Stimulated activated CD4-positive, alpha-beta T cell treated with anti-CD3 and anti-CD28 coated beads, Interleukin-1b, Interleukin-23, amount 100 ng/mL, for 48 hours (primary cell): ENCODE measurements around the gene SLC27A5.
"Not testable (repeated sequence)": the region's sequence is repeated elsewhere in the genome, so short reads cannot be mapped to it uniquely, and the experiment has no call there.

ENCODE experiments used
- DNase-seq: peaks from one replicate; pipeline ENCODE4 v3.0.0-alpha.2; 2020

Gene SLC27A5

DNA sequence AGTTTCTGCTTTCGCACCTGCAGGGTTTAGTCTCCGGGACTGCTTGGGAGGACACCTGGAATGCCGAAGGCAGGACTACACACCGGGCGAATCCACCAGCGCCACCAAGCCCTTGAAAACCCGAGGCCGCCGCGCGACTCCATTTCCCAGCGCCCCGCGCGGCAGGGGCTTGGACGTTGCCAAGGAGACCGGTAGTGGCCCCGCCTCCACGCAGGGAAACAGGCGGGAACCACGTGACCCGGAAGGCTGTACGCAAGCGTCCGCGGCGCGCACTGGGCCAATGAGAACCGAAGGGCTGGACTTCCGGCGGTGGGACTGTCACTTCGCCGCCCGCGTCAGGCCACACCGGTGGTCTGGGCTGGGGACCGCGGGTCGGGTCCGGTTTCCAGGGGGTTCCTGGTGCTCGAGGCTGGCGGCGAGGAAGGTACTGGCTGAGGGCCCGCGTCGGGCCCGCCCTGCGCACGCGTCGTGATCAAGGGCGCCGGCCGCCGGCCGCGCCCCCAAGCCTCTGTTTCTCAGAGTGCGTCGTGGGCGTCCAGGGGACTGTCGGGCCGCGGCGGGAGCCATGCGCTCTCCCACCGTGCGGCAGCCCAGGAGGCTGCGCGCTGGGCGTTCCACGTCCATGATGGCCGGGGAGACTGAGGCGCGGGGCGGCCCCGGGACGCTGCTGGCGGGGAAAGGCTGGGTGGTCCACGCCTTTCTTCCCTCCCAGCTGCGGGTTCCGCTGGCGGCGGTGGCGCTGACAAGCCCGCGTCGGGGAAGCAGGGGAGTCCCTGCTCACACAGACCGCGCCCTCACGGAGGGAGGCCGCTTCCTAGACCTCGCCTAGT, 44.8 kb downstream of the SLC27A5 start, which contains the start of gene ZNF324:
TSS of gene ZNF324 (plus strand) at position 321 of the 830 bp plus-strand sequence. CDS start 2,106 bp downstream, outside the sequence.
- DNase-seq = peak; percentile 97

DNA sequence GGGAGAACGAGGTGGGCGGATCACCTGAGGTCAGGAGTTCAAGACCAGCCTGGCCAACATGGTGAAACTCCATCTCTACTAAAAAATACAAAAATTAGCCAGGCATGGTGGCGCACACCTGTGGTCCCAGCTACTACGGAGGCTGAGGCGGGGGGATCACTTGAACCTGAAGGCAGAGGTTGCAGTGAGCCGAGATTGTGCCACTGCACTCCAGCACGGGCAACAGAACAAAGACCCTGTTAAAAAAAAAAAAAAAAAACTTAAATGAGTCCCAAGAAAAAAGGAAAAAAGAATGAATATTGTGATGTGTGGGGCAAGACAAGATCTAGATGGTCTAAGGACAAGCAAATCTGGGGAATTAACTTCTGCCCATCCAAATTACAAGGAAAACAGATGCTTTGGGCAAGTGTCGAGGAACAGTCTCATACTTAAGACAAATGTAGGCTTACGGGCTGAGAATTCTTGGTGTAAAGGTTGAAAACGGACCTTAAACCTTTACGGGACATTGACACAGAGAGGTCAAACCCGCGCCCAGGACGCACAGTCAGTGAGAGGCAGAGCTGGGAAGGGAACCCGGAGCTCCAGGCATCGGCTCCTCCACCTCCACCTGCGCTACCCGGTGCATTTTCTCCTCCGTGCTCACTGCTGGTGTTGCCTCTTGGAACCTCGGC, 45.6 kb downstream of the SLC27A5 start:
- DNase-seq = no peak

DNA sequence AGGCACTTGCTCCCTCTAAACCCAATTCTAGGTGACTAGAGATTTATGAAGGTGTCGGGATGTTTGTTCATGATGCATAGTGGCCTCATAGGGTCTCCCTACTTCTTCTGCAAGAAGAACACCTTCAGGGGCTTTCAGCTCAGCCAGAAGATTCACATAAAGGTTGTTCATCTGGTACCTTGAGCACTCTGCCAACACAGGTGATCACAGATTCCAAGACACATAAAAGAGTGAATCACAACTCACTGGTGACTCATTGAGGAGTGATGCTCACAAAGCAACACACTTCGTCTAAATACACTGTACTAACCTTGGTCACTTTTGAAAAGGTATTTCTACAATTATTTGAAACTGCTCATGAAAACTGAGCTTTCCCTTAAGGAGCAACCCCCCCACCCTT, 51.8 kb downstream of the SLC27A5 start:
- DNase-seq = no peak

DNA sequence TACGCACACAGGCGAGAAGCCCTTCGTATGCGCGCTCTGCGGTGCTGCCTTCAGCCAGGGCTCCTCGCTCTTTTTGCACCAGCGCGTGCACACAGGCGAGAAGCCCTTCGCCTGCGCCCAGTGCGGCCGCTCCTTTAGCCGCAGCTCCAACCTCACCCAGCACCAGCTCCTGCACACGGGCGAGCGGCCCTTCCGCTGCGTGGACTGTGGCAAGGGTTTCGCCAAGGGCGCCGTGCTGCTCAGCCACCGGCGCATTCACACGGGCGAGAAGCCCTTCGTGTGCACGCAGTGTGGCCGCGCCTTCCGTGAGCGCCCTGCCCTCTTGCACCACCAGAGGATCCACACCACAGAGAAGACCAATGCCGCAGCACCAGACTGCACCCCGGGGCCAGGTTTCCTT, 55.7 kb downstream of the SLC27A5 start:
- DNase-seq = no peak

DNA sequence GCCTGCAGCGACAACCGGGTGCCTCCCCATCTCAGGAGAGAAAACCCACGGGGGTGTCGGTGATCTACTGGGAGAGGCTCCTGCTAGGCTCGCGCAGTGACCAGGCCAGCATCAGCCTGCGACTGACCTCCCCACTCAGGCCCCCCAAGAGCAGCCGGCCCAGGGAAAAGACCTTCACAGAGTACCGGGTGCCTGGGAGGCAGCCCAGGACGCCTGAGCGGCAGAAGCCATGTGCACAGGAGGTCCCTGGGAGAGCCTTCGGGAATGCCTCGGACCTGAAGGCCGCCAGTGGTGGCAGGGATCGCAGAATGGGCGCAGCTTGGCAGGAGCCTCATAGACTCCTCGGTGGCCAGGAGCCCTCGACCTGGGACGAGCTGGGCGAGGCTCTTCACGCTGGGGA, 56.5 kb downstream of the SLC27A5 start:
- no peak for DNase-seq

DNA sequence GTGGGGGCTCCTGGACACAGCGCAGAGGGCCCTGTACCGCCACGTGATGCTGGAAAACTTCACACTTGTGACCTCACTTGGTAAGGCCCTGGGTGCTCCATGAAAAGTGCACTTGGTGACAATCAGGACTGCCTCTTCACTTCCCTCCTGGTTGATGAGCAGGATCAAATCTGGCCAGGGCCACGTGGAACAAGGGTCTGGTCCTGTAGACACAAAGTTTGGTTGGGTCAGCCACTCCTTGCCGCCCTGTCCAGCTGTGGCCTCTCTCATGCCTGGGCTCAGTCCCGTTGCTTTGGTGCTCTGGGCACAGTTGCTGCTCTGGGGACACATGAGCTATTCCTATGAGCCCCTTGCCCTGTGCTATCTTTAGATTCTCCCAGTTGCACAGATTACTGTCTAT, 58.0 kb downstream of the SLC27A5 start:
- no peak for DNase-seq

DNA sequence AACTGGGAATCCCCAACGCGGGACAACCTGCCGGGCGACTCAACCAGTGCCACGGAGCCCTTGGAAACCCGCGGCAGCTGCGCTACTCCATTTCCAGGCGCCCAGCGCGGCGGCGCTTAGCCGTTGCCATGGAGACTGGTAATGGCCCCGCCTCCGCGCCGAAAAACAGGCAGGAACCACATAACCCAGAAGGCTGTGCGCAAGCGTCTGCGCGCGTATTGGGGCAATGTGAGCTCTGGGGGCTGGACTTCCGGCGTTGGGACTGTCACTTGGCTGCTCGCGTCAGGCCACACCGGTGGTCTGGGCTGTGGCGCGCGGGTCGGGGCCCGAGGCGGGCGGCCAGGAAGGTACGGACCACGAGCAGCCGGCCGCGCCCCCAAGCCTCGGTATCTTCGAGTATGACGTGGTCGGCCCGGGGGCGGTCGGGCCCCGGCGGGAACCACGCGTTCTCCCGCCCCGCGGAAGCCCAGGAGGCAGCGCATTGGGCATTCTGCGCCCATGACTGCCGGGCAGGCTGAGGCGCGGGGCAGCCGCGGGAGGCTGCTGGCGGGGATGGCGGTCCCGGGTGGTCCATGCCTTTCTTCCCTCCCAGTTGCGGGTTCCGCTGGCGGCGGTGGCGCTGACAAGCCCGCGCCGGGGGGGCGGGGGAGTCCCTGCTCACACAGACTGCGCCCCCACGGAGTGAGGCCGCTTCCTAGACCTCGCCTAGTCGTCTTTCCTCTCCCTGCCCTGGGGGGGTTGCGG, 60.3 kb downstream of the SLC27A5 start, which contains the start of gene ZNF324B:
TSS of gene ZNF324B (plus strand) at position 265 of the 744 bp plus-strand sequence. CDS start 2,080 bp downstream, outside the sequence.
- DNase-seq = peak; percentile 95

DNA sequence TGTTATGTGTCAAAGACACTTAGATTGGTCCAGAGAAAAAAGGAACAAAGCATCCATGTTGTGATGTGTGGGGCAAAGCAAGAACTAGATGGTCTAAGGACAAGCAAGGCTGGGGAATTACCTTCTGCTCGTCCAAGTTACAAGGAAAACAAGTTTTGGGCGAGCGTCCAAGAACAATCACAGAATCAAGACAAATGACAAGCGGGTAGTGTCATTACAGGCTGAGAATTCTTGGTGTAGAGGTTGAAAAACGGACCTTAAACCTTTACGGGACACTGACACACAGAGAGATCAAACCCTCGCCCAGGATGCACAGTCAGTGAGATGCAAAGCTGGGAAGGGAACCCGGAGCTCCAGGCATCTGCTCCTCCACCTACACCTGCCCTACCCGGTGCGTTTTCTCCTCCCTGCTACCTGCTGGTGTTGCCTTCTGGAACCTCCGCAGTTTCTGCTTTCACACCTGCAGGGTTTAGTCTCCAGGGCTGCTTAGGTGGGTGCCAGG, 60.9 kb downstream of the SLC27A5 start:
- no peak for DNase-seq

DNA sequence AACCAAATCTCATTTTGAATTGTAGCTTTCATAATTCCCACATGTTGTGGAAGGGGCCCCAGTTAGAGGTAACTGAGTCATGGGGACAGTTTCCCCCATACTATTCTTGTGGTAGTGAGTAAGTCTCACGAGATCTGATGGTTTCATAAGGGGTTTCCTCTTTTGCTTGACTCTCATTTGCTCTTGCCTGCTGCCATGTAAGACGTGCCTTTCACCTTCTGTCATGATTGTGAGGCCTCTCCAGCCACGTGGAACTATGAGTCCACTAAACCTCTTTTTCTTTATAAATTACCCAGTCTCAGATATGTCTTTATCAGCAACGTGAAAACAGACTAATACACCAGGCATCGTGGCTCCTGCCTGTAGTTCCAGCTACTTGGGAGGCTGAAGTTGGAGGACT, 61.8 kb downstream of the SLC27A5 start:
- DNase-seq = not testable (repeated sequence)

DNA sequence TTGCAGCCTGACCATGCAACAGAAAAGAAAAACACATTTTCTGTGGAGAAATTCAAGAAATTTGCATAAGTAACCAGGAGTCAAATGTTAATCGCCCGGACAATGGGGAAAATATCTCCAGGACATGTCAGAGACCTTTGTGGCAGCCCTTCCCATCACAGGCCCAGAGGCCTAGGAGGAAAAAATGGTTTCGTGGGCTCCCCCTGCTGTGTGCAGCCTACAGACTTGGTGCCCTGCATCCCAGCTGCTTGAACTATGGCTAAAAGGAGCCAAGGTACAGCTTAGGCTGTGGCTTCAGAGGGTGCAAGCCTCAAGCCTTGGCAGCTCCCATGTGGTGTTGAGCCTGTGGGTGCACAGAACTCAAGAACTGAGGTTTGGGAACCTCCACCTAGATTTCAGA, 62.9 kb downstream of the SLC27A5 start:
- DNase-seq = not testable (repeated sequence)
